ENCODE data around the gene PRUNE2. TPM values are rescaled to one million over a fixed set of nuclear protein-coding genes. Genes with fewer than 3 reads are reported as not detected.

PRUNE2 gene
- total RNA-seq, 2 experiments from 2014 or later = 0.53 to 0.57 TPM

DNA sequence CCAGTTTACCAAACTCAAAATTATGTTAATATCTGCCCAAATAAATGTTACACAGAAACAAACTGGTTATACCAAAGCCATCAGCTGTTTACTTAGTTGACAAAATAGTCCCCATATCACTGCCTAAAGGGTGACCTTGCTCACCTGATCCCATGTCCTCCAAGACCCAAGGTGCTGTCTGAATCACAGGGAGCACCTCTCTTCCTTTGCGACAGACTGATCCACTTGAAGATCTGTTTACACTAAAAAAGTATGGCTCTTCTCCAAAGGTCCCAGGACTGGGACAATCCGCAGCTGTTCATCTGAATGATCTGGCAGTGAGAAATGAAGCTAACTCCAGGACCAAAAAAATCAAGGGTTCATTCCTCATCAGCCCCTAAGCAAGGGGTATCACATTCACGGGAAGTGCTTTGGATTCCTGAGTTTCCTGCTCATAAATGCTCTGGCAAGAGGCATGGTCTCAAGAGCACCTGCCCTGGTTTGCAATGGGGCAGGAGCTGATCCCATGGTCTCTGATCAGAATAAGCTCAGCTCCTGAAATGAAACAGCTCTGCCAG, 5.0 kb downstream of the PRUNE2 start:
- intact Hi-C loops (cut with DNase I, micrococcal nuclease) = no loop called here
- Mint-ChIP-seq H3K9me3 (ENCODE audit: low read depth) (no peaks in the 10 kb centered on the region), H3K27me3 (peaks cover 35% of the 10 kb centered on the region), H3K4me3 (no peak overlapping the region), H3K27ac (no peak overlapping the region), H3K36me3 (ENCODE audit: low read depth) (no peaks in the 10 kb centered on the region), H3K4me1 (no peaks in the 10 kb centered on the region)
- ATAC-seq (no peak), DNase-seq (no peak)
- POLR2A ChIA-PET = interaction anchor here (0.6 kb wide), 1 partner anchor 25 kb away, joined by 3 read pairs; no protein-coding TSS in a partner anchor
- CTCF ChIA-PET = no interaction called here

DNA sequence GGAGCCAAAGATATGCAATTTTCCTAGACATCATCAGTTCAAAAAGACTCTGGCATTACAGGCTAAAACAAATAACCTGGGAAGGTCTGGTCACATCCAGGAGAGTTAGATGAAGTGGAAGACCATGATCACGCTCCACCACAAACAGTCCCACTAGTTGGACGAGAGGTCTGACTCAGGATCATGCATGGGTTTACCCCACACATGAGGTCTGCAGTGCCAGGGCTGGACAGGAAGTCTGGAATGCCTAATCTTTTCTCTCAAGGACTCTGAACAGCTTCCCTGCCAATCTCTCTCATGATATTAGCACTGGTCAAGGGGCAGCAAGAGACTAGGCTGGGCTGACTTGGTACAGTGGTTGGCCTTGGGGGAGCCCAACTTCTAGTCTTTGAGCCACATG, 7.1 kb downstream of the PRUNE2 start:
- Mint-ChIP-seq H3K9me3 (ENCODE audit: low read depth) (no peaks in the 10 kb centered on the region), H3K4me3 (no peak overlapping the region), H3K27ac (no peak overlapping the region), H3K36me3 (ENCODE audit: low read depth) (no peaks in the 10 kb centered on the region), H3K27me3 (peaks cover 23% of the 10 kb centered on the region), H3K4me1 (no peaks in the 10 kb centered on the region)
- intact Hi-C loops (cut with DNase I, micrococcal nuclease) = no loop called here
- no peak for ATAC-seq
- ChIA-PET CTCF (no interaction called here), POLR2A (no interaction called here)
- DNase-seq = no peak

- ChIA-PET POLR2A (no interaction called here), CTCF (no interaction called here)
- H3K27me3 Mint-ChIP-seq = peaks cover 23% of the 10 kb centered on the region
Measured at GRCh38 chr9:76897804-76898525, 7.9 kb downstream of the PRUNE2 start.

DNA sequence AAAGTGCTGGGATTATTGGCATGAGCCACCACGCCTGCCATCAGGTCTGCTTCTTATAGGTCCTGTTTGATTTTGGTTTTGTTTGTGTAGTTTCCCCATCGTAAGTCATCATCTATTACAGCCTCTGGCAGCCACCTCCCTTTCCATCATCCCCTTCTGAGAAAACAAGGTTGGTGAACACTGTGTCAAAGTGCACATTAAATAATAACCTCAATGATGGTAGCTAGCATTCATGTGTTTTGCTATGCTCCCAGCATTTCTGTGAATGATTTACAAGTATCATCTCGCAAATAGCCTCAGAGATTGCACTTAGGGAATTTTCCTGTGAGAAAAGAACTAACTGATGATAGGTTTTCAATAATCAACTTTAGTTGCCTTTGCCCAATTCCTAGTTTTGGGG, 9.9 kb downstream of the PRUNE2 start:
- intact Hi-C loops (cut with DNase I, micrococcal nuclease) = no loop called here
- Mint-ChIP-seq H3K27me3 (peaks cover 21% of the 10 kb centered on the region), H3K4me1 (no peaks in the 10 kb centered on the region), H3K27ac (no peak overlapping the region), H3K4me3 (no peak overlapping the region), H3K36me3 (ENCODE audit: low read depth) (no peaks in the 10 kb centered on the region), H3K9me3 (ENCODE audit: low read depth) (no peaks in the 10 kb centered on the region)
- CTCF ChIA-PET = no interaction called here
- ATAC-seq = no peak
- POLR2A ChIA-PET = no interaction called here
- DNase-seq = no peak

More at GRCh38 chr9:76897804-76898525, 7.9 kb downstream of the PRUNE2 start:
- Mint-ChIP-seq H3K4me1 (no peaks in the 10 kb centered on the region), H3K36me3 (ENCODE audit: low read depth) (no peaks in the 10 kb centered on the region), H3K4me3 (no peak overlapping the region), H3K9me3 (ENCODE audit: low read depth) (no peaks in the 10 kb centered on the region), H3K27ac (no peak overlapping the region)
- ATAC-seq (no peak), DNase-seq (no peak)
- intact Hi-C loops (cut with DNase I, micrococcal nuclease) = no loop called here

DNA sequence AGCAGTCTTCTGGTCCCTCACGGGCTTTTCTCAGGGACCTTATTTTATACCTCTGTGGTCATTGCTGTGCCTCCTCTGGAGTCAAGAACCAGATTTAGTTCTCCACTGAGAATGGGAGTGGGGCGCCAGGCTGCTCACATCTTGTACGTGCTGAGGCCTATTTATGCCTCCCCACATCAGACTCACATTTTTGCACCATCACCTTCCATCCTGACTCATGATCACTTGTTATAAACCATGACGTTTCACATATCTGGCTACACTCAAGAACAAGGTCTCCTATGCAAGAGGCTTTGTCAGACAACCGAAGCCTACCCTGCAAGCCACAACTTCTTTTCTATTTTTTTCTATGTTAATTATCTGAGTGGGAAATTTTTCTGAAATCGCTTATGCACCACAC, 10.7 kb downstream of the PRUNE2 start:
- no peak overlapping the region for H3K27ac Mint-ChIP-seq
- intact Hi-C loops (cut with DNase I, micrococcal nuclease) = no loop called here
- H3K4me1 Mint-ChIP-seq = no peaks in the 10 kb centered on the region
- ChIA-PET POLR2A (no interaction called here), CTCF (no interaction called here)
- ATAC-seq (no peak), DNase-seq (no peak)
- no peaks in the 10 kb centered on the region for H3K9me3 Mint-ChIP-seq (ENCODE audit: low read depth)
- H3K36me3 Mint-ChIP-seq (ENCODE audit: low read depth) = no peaks in the 10 kb centered on the region
- peaks cover 16% of the 10 kb centered on the region for H3K27me3 Mint-ChIP-seq
- no peak overlapping the region for H3K4me3 Mint-ChIP-seq

GRCh38 chr9:76894198-76894597, 11.7 kb downstream of the PRUNE2 start:
- H3K27me3 Mint-ChIP-seq = peaks cover 13% of the 10 kb centered on the region
- no peaks in the 10 kb centered on the region for H3K9me3 Mint-ChIP-seq (ENCODE audit: low read depth)
- POLR2A ChIA-PET = no interaction called here
- CTCF ChIA-PET = interaction anchor here (0.6 kb wide), 1 partner anchor 9 kb away, joined by 3 read pairs; no protein-coding TSS in a partner anchor
- no peak for DNase-seq
- H3K27ac Mint-ChIP-seq = no peak overlapping the region
- no peaks in the 10 kb centered on the region for H3K4me1 Mint-ChIP-seq
- no peak for ATAC-seq
- intact Hi-C loops (cut with DNase I, micrococcal nuclease) = no loop called here
- no peaks in the 10 kb centered on the region for H3K36me3 Mint-ChIP-seq (ENCODE audit: low read depth)
- no peak overlapping the region for H3K4me3 Mint-ChIP-seq

- Mint-ChIP-seq H3K4me3 (no peak overlapping the region), H3K27me3 (peaks cover 11% of the 10 kb centered on the region), H3K9me3 (ENCODE audit: low read depth) (no peaks in the 10 kb centered on the region), H3K4me1 (no peaks in the 10 kb centered on the region), H3K27ac (no peak overlapping the region), H3K36me3 (ENCODE audit: low read depth) (no peaks in the 10 kb centered on the region)
- ATAC-seq (no peak), DNase-seq (no peak)
- ChIA-PET POLR2A (no interaction called here), CTCF (no interaction called here)
- intact Hi-C loops (cut with DNase I, micrococcal nuclease) = no loop called here
Measured at GRCh38 chr9:76893395-76893932, 12.4 kb downstream of the PRUNE2 start.

- CTCF ChIA-PET = no interaction called here
- ATAC-seq (no peak), DNase-seq (no peak)
- H3K4me1 Mint-ChIP-seq = no peaks in the 10 kb centered on the region
- intact Hi-C loops (cut with DNase I, micrococcal nuclease) = no loop called here
- peaks cover 3% of the 10 kb centered on the region for H3K27me3 Mint-ChIP-seq
- no peaks in the 10 kb centered on the region for H3K36me3 Mint-ChIP-seq (ENCODE audit: low read depth)
- POLR2A ChIA-PET = no interaction called here
- no peaks in the 10 kb centered on the region for H3K9me3 Mint-ChIP-seq (ENCODE audit: low read depth)
- no peak overlapping the region for H3K4me3 Mint-ChIP-seq
- H3K27ac Mint-ChIP-seq = no peak overlapping the region
Measured at GRCh38 chr9:76891874-76892273, 14.0 kb downstream of the PRUNE2 start.

DNA sequence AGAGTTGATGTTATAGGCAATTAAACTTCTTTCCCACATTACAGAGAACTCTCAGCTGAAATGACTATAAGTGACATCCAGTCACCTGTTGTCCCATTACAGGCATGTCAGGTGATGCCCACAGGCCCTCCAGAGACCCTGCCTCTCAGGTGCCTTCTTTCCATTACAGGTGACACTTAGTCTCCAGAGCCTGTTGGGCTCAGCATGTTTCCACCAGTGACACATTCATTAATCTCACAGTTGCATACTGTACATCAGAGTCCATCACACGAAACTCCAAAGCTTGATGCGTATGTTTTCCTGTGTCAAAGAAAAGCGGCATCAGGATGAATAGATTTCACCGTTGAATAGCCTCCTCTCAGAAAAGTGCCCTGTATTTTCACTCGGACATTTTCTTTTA, 14.6 kb downstream of the PRUNE2 start:
- H3K36me3 Mint-ChIP-seq (ENCODE audit: low read depth) = no peaks in the 10 kb centered on the region
- H3K27ac Mint-ChIP-seq = no peak overlapping the region
- DNase-seq (no peak), ATAC-seq (no peak)
- no peaks in the 10 kb centered on the region for H3K4me1 Mint-ChIP-seq
- POLR2A ChIA-PET = no interaction called here
- peaks cover 4% of the 10 kb centered on the region for H3K27me3 Mint-ChIP-seq
- H3K9me3 Mint-ChIP-seq (ENCODE audit: low read depth) = no peaks in the 10 kb centered on the region
- intact Hi-C loops (cut with DNase I, micrococcal nuclease) = no loop called here
- no peak overlapping the region for H3K4me3 Mint-ChIP-seq
- CTCF ChIA-PET = interaction anchor here (0.6 kb wide), 1 partner anchor 1499 kb away, joined by 3 read pairs; no protein-coding TSS in a partner anchor

DNA sequence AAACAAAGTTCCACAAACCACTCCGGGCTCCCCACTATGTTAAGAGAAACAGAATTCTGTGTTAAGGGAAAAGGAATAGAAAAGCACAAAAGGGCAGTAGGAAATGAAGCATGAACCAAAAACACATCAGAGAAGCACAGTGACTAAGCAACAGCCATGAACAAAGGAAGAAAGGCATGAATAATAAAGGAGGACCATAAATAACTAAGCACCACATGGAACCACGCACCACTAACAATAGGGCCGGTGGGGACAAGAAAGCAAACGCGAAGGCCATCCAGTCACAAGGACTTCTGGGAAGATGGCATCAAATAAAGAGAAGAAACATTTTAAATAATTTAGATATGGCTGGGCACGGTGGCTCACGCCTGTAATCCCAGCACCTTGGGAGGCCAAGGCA, 18.0 kb downstream of the PRUNE2 start:
- CTCF ChIA-PET = no interaction called here
- intact Hi-C loops (cut with DNase I, micrococcal nuclease) = no loop called here
- H3K4me1 Mint-ChIP-seq = no peaks in the 10 kb centered on the region
- H3K4me3 Mint-ChIP-seq = no peak overlapping the region
- peaks cover 2% of the 10 kb centered on the region for H3K27me3 Mint-ChIP-seq
- ATAC-seq = no peak
- no peaks in the 10 kb centered on the region for H3K36me3 Mint-ChIP-seq (ENCODE audit: low read depth)
- POLR2A ChIA-PET = no interaction called here
- H3K9me3 Mint-ChIP-seq (ENCODE audit: low read depth) = no peaks in the 10 kb centered on the region
- H3K27ac Mint-ChIP-seq = no peak overlapping the region
- no peak for DNase-seq

- ATAC-seq (no peak), DNase-seq (no peak)
- Mint-ChIP-seq H3K4me3 (no peak overlapping the region), H3K9me3 (ENCODE audit: low read depth) (no peaks in the 10 kb centered on the region), H3K36me3 (ENCODE audit: low read depth) (no peaks in the 10 kb centered on the region), H3K27me3 (peaks cover 4% of the 10 kb centered on the region), H3K4me1 (no peaks in the 10 kb centered on the region), H3K27ac (no peak overlapping the region)
- ChIA-PET POLR2A (no interaction called here), CTCF (no interaction called here)
- intact Hi-C loops (cut with DNase I, micrococcal nuclease) = no loop called here
Measured at GRCh38 chr9:76887003-76887821, 18.7 kb downstream of the PRUNE2 start.

- no peak overlapping the region for H3K27ac Mint-ChIP-seq
- ATAC-seq (no peak), DNase-seq (no peak)
- H3K27me3 Mint-ChIP-seq = peaks cover 4% of the 10 kb centered on the region
- no peaks in the 10 kb centered on the region for H3K9me3 Mint-ChIP-seq (ENCODE audit: low read depth)
- ChIA-PET CTCF (no interaction called here), POLR2A (no interaction called here)
- H3K4me1 Mint-ChIP-seq = no peaks in the 10 kb centered on the region
- H3K4me3 Mint-ChIP-seq = no peak overlapping the region
- no peaks in the 10 kb centered on the region for H3K36me3 Mint-ChIP-seq (ENCODE audit: low read depth)
- intact Hi-C loops (cut with DNase I, micrococcal nuclease) = no loop called here
Measured at GRCh38 chr9:76886318-76886717, 19.6 kb downstream of the PRUNE2 start.

Data from activated CD4-positive, alpha-beta T cell treated with anti-CD3 and anti-CD28 coated beads for 36 hours (primary cell).